HepG2 (cell line): Measurements from ENCODE around the gene HSPA14. TPM values are rescaled to one million over a fixed set of nuclear protein-coding genes. Genes with fewer than 3 reads are reported as not detected.

ENCODE experiments used
- ATAC-seq: fragments of 200-7000 bp; cut with Tn5 transposase; 3 replicates; pipeline ENCODE4 v1.9.1; 2020; ENCODE audit warnings: mild to moderate bottlenecking, moderate library complexity
- BruUV-seq: library from RNA; stranded (reverse); fragments of 400-500 nt; replicated peaks from 2 replicates; lab custom pipeline; 2021; lab: Mats Ljungman, UMichigan
- CTCF ChIA-PET: fragments of 300-600 bp; formaldehyde crosslinking; extraction: SDS; loops from one replicate; lab custom pipeline; 2021; ENCODE audit warnings: low total read pairs, inconsistent platforms, low intra/inter-chr PET ratio; lab: Yijun Ruan, JAX
- POLR2A ChIA-PET: fragments of 350-600 bp; sonication (Branson Sonifier 250); formaldehyde crosslinking; loops from one replicate; lab custom pipeline; 2020; ENCODE audit warnings: antibody characterized with exemption, inconsistent platforms; lab: Yijun Ruan, JAX
- DNase-seq: peaks from one replicate; pipeline ENCODE4 v3.0.0-alpha.2; 2015; ENCODE audit warnings: low spot score
- FAIRE-seq: peaks from 3 replicates; lab custom pipeline; 2011; peaks lifted over from hg19 to GRCh38; lab: Jason Lieb, UNC
- H2AFZ ChIP-seq: one replicate; pipeline ENCODE4 v1.6.1; 2011; ENCODE audit warnings: low read length, inconsistent platforms
- H3K27ac ChIP-seq: fragments of 300-600 bp; 3 replicates; pipeline ENCODE4 v1.8.0; 2011; ENCODE audit warnings: mixed run types, mild to moderate bottlenecking, mixed read lengths, low read length, inconsistent platforms; ENCODE audit not compliant: insufficient read depth; ENCODE audit errors: extremely low read length
- H3K27me3 ChIP-seq, 2 experiments: fragments of 200-600 bp in 1 of 2; 2 replicates in 1 of 2; 3 replicates in 1 of 2; pipeline versions ENCODE4 v1.6.0 to v1.8.0; 2011; ENCODE audit warnings: low read length in 2 of 2, mild to moderate bottlenecking in 2 of 2, moderate library complexity in 2 of 2, inconsistent platforms in 1 of 2; ENCODE audit not compliant: insufficient read depth in 2 of 2, control insufficient read depth in 1 of 2
- H3K36me3 ChIP-seq, 2 experiments: fragments of 200-600 bp in 1 of 2; replicated peaks in 1 of 2; 2 replicates in 1 of 2; 3 replicates in 1 of 2; pipeline versions ENCODE4 v1.5.1 to v1.8.0; 2011; ENCODE audit warnings: low read length in 2 of 2, inconsistent platforms in 1 of 2; ENCODE audit not compliant: insufficient read depth in 2 of 2, control insufficient read depth in 1 of 2
- H3K4me1 ChIP-seq: 2 replicates; pipeline ENCODE4 v1.5.1; 2012; ENCODE audit warnings: low read length, inconsistent platforms; ENCODE audit not compliant: insufficient read depth
- H3K4me2 ChIP-seq: 2 replicates; pipeline ENCODE4 v1.6.0; 2011; ENCODE audit warnings: low read depth, low read length, inconsistent platforms
- H3K4me3 ChIP-seq, 3 experiments: fragments of 200-600 bp in 1 of 3; sonication (generic), shearing (Covaris generic) in 1 of 3; replicated peaks in 1 of 3; 2 replicates each; pipeline ENCODE4 v1.5.1; 2011 to 2016; ENCODE audit warnings: low read length in 3 of 3, inconsistent platforms in 2 of 3, low read depth in 2 of 3, mild to moderate bottlenecking in 2 of 3, control low read depth in 1 of 3, mixed read lengths in 1 of 3; ENCODE audit not compliant: insufficient read depth in 1 of 3
- H3K79me2 ChIP-seq: one replicate; pipeline ENCODE4 v1.6.1; 2011; ENCODE audit warnings: low read length, inconsistent platforms; ENCODE audit not compliant: insufficient read depth
- H3K9ac ChIP-seq: 2 replicates; pipeline ENCODE4 v1.6.0; 2011; ENCODE audit warnings: mild to moderate bottlenecking, low read depth, low read length, inconsistent platforms; ENCODE audit not compliant: insufficient read depth
- H3K9me3 ChIP-seq: 2 replicates; pipeline ENCODE4 v1.5.1; 2012; ENCODE audit warnings: mild to moderate bottlenecking, low read length
- H4K20me1 ChIP-seq: 2 replicates; pipeline ENCODE4 v1.6.0; 2011; ENCODE audit warnings: inconsistent platforms, mild to moderate bottlenecking, low read length, moderate library complexity; ENCODE audit not compliant: insufficient read depth
- BCL6 ChIP-seq: IDR thresholded peaks from 2 replicates; pipeline ENCODE4 v1.6.1; 2016; ENCODE audit warnings: missing genetic modification reagents, missing compliant biosample characterization
- BHLHE40 ChIP-seq: IDR thresholded peaks from 2 replicates; pipeline ENCODE4 v1.6.1; 2011; ENCODE audit warnings: low read length, improper control_type of control experiment
- E2F1 ChIP-seq: sonication (generic); formaldehyde crosslinking; IDR thresholded peaks from 2 replicates; pipeline ENCODE4 v1.5.0; 2020; ENCODE audit warnings: missing genetic modification reagents
- EEA1 ChIP-seq: sonication (generic); formaldehyde crosslinking; IDR thresholded peaks from 2 replicates; pipeline ENCODE4 v1.5.1; 2020; ENCODE audit warnings: mild to moderate bottlenecking, missing genetic modification reagents, borderline replicate concordance
- ETV5 ChIP-seq: IDR thresholded peaks from 2 replicates; pipeline ENCODE4 v1.6.1; 2018; ENCODE audit warnings: missing biosample characterization, missing genetic modification reagents, inconsistent platforms, borderline replicate concordance
- GABPB1 ChIP-seq: IDR thresholded peaks from 2 replicates; pipeline ENCODE4 v1.6.1; 2016; ENCODE audit warnings: mild to moderate bottlenecking, missing genetic modification reagents, moderate library complexity, missing compliant biosample characterization
- HOXD1 ChIP-seq: sonication (generic); formaldehyde crosslinking; IDR thresholded peaks from 2 replicates; pipeline ENCODE4 v1.5.0; 2020; ENCODE audit warnings: missing genetic modification reagents
- MBD4 ChIP-seq: IDR thresholded peaks from 2 replicates; pipeline ENCODE4 v1.6.1; 2012; ENCODE audit warnings: low read length, inconsistent platforms, borderline replicate concordance
- NFE2L1 ChIP-seq: sonication (generic); formaldehyde crosslinking; IDR thresholded peaks from 2 replicates; pipeline ENCODE4 v1.4.0; 2020; ENCODE audit warnings: missing genetic modification reagents, mild to moderate bottlenecking, borderline replicate concordance
- ZNF432 ChIP-seq: sonication (generic); formaldehyde crosslinking; IDR thresholded peaks from 2 replicates; pipeline ENCODE4 v1.5.0; 2020; ENCODE audit warnings: missing genetic modification reagents, mild to moderate bottlenecking, borderline replicate concordance
- ZNF598 ChIP-seq: sonication (generic); formaldehyde crosslinking; IDR thresholded peaks from 2 replicates; pipeline ENCODE4 v1.5.1; 2020; ENCODE audit warnings: mild to moderate bottlenecking, missing genetic modification reagents, borderline replicate concordance
- WGBS: methylation state at CpG from one replicate; pipeline ENCODE4 v1.1.6; 2017; ENCODE audit warnings: low lambda C conversion rate; 5-methylcytosine and 5-hydroxymethylcytosine counted together
- in situ Hi-C: cut with HindIII; loops from 2 replicates; pipeline ENCODE4 v1.10.0; 2017; ENCODE audit warnings: low pct_unique_long_range_greater_than_20kb; ENCODE audit not compliant: extremely low pct_ligation_motif_present
- intact Hi-C: fragments of 100-400 bp; cut with micrococcal nuclease; formaldehyde crosslinking; loops from one replicate; pipeline ENCODE4 v1.10.0; 2022; ENCODE audit not compliant: unreplicated experiment
- polyA plus RNA-seq, 8 experiments: library from polyadenylated mRNA; depleted of rRNA in 3 of 8; stranded (reverse) in 7 of 8; unstranded in 1 of 8; fragments of >200 nt; fragmentation: Illumina TruSeq in 4 of 8; extraction: Trizol in 4 of 8; gene quantifications; 2 replicates each; pipeline versions ENCODE4 v1.2.1 to v1.2.3, GENCODE V29; 2011 to 2016; ENCODE audit warnings: low read depth in 4 of 8, missing spikeins in 1 of 8, mixed read lengths in 1 of 8; ENCODE audit not compliant: insufficient read depth in 1 of 8
- total RNA-seq, 5 experiments: library from RNA; depleted of rRNA; stranded (reverse); fragments of >200 nt; fragmentation: Illumina TruSeq; extraction: Trizol; gene quantifications; 2 replicates each; pipeline ENCODE4 v1.2.3, GENCODE V29; 2016; ENCODE audit warnings: low read depth in 1 of 5

Gene HSPA14
- total and polyA plus RNA-seq, 2 of the 13 experiments (the other 11 are each of a cell fraction or from before 2014, with no cell fraction given) = 10.7 to 29.8 TPM

DNA sequence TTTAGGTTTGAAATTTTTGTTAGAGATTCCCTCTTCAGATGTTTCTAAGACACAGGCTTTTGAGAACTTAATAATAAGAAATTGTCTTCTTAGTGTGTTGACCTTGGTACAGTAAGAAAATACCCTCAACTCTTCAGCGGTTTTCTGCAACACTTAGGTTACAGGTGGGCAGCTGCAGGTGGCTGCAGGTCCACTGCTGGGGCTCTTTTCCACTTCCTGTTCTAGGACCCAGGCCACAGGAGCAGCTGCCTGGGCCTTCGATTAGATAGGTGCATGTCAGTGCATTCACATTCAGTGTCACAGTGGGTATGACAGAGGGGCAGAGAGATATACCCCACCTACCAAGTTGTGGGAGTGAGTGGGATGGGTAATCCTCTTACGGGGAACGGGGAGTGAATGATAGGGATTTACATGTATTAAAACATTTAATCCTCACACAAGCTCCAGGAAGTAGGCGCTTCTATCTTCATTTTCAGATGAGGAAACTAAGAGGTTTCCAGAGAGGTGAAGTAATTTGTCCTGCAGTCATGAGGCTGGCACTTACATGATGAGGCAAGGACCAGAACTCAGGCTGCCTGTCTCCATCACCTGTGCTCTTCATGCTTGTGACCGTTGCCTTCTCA is 20.3 kb downstream of the HSPA14 start:
- in situ Hi-C loops = no loop called here
- intact Hi-C loops = no loop called here
- FAIRE-seq (no peak), ATAC-seq (no peak), DNase-seq (no peak)
- POLR2A ChIA-PET = no interaction called here
- H3K4me1 ChIP-seq = peaks cover 10% of the 10 kb centered on the region; the same call in 1 of the 2 replicates
- CTCF ChIA-PET = no interaction called here
- no peak for TF ChIP-seq NFE2L1
- TF ChIP-seq EEA1 (CRISPR knock-in tag) = no peak
- no peak for TF ChIP-seq BCL6 (CRISPR knock-in tag)
- no peak for TF ChIP-seq BHLHE40
- no peak for TF ChIP-seq ZNF432 (CRISPR knock-in tag)
- no peak for TF ChIP-seq E2F1 (CRISPR knock-in tag)
- no peak for TF ChIP-seq HOXD1
- no peak for TF ChIP-seq MBD4
- TF ChIP-seq ETV5 (CRISPR knock-in tag) = no peak
- no peak for TF ChIP-seq GABPB1
- TF ChIP-seq ZNF598 (CRISPR knock-in tag) = no peak
- 93% methylated on average over 6 of the region's 6 CpGs for WGBS
- H3K9me3 ChIP-seq = no peaks in the 10 kb centered on the region
- no peak overlapping the region for H2AFZ ChIP-seq
- peaks cover 0 to 9% of the 10 kb centered on the region in 2 experiments; a peak in 2 of 5 replicates for H3K36me3 ChIP-seq
- H3K4me2 ChIP-seq = no peak overlapping the region
- no peak overlapping the region for H3K4me3 ChIP-seq
- H3K27me3 ChIP-seq = no peaks in the 10 kb centered on the region
- no TSS peak for BruUV-seq
- H3K9ac ChIP-seq = no peak overlapping the region
- H4K20me1 ChIP-seq = no peaks in the 10 kb centered on the region
- H3K79me2 ChIP-seq = no peaks in the 10 kb centered on the region
- no peak overlapping the region for H3K27ac ChIP-seq
